AG20443 (cell line): ENCODE measurements around the gene ZNF883.
"Not testable (repeated sequence)": the region's sequence is repeated elsewhere in the genome, so short reads cannot be mapped to it uniquely, and the experiment has no call there.

Experiments used
- DNase-seq: peaks from one replicate; pipeline ENCODE4 v3.0.0; 2012; ENCODE audit warnings: low spot score, mixed read lengths

The ZNF883 gene

GRCh38 chr9:113011911-113012381 is at the start of gene ZNF883:
ZNF883 (minus strand) TSS chr9:113012192.
- peak; percentile 85 for DNase-seq

GRCh38 chr9:113061072-113061850 is 49.3 kb upstream of the ZNF883 start:
- DNase-seq = not testable (repeated sequence)

GRCh38 chr9:113059581-113060284 is 47.7 kb upstream of the ZNF883 start:
- peak; percentile 10 for DNase-seq

- no peak for DNase-seq
Measured at GRCh38 chr9:113057193-113057592, 45.2 kb upstream of the ZNF883 start.

- DNase-seq = peak; percentile 98
Measured at GRCh38 chr9:113056191-113057106, 44.5 kb upstream of the ZNF883 start, which contains the start of gene ZFP37. ZFP37 (minus strand) TSS chr9:113056724; CDS start chr9:113056688, 36 bp downstream.

GRCh38 chr9:113042884-113043657 is 31.1 kb upstream of the ZNF883 start:
- DNase-seq = no peak

- DNase-seq = no peak
Measured at GRCh38 chr9:113026200-113026599, 14.2 kb upstream of the ZNF883 start.

GRCh38 chr9:113018247-113018646 is 6.3 kb upstream of the ZNF883 start:
- DNase-seq = no peak

GRCh38 chr9:113012492-113012891 is 500 bp upstream of the ZNF883 start:
- DNase-seq = no peak

GRCh38 chr9:113005777-113006176 is 6.2 kb downstream of the ZNF883 start:
- no peak for DNase-seq

- no peak for DNase-seq
Measured at GRCh38 chr9:112997236-112997941, 14.6 kb downstream of the ZNF883 start.

- peak; percentile 47 for DNase-seq
Measured at GRCh38 chr9:112971415-112971814, 40.6 kb downstream of the ZNF883 start.

GRCh38 chr9:112970939-112971338 is 41.1 kb downstream of the ZNF883 start:
- peak; percentile 24 for DNase-seq

GRCh38 chr9:112969730-112970129 is 42.3 kb downstream of the ZNF883 start:
- DNase-seq = no peak

GRCh38 chr9:112955550-112955949 is 56.4 kb downstream of the ZNF883 start:
- no peak for DNase-seq

GRCh38 chr9:112945620-112946208 is 66.3 kb downstream of the ZNF883 start:
- DNase-seq = no peak

- no peak for DNase-seq
Measured at GRCh38 chr9:112939418-112939817, 72.6 kb downstream of the ZNF883 start.

GRCh38 chr9:112933696-112934095 is 78.3 kb downstream of the ZNF883 start:
- DNase-seq = no peak

- DNase-seq = peak; percentile 42
Measured at GRCh38 chr9:112925058-112925641, 86.8 kb downstream of the ZNF883 start.

- DNase-seq = peak; percentile 68
Measured at GRCh38 chr9:112921549-112921948, 90.4 kb downstream of the ZNF883 start.
